Tibial nerve (tissue), 4 donors: Measurements from ENCODE around the gene SAMD8.

ENCODE experiments used
- EP300 ChIP-seq, 2 donors: sonication (generic); formaldehyde crosslinking; IDR thresholded peaks; one replicate each; pipeline ENCODE4 v1.6.1; 2017; ENCODE audit warnings: antibody characterized with exemption in 2 of 2, mild to moderate bottlenecking in 1 of 2
- POLR2A ChIP-seq, 2 donors: fragments of 450-650 bp; IDR thresholded peaks; one replicate each; pipeline ENCODE4 v1.6.1; 2017; ENCODE audit warnings: antibody characterized with exemption in 2 of 2, mild to moderate bottlenecking in 2 of 2, moderate library complexity in 2 of 2
- TF ChIP-seq, protein P1 (sequence below), 5 experiments: fragments of 200-600 bp in 3 of 5; fragments of 450-650 bp in 2 of 5; sonication (generic) in 3 of 5; IDR thresholded peaks; one replicate each; pipeline ENCODE4 v1.5.1; 2016 to 2019; ENCODE audit warnings: antibody characterized with exemption in 5 of 5, mild to moderate bottlenecking in 3 of 5, moderate library complexity in 2 of 5

DNA sequence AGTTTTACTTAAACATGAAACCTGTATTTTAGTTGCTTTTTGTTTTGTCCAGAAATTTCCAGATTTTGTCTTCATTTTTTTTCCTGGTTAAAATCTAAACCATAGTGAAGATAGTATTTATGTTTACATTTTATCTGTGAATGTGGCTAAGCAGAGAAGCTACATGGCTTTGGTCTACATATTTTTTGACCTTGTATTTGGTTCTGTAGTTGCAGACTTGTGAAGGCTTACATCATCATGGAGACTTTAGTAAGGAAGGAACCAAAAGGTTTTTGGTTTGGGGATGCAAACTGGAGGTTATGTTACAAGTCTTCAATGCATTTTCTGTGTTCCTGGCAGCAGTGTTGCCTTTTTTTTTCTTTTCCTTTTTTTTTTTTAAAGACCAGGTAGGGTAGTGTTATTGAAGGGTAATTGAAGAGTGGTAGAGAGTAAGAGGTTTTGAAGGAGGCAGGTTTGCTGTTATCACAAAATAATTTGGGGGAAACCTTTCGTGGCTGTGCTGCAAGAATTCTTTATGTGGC lies 68.3 kb downstream of the SAMD8 start:
- TF ChIP-seq, protein P1, sequence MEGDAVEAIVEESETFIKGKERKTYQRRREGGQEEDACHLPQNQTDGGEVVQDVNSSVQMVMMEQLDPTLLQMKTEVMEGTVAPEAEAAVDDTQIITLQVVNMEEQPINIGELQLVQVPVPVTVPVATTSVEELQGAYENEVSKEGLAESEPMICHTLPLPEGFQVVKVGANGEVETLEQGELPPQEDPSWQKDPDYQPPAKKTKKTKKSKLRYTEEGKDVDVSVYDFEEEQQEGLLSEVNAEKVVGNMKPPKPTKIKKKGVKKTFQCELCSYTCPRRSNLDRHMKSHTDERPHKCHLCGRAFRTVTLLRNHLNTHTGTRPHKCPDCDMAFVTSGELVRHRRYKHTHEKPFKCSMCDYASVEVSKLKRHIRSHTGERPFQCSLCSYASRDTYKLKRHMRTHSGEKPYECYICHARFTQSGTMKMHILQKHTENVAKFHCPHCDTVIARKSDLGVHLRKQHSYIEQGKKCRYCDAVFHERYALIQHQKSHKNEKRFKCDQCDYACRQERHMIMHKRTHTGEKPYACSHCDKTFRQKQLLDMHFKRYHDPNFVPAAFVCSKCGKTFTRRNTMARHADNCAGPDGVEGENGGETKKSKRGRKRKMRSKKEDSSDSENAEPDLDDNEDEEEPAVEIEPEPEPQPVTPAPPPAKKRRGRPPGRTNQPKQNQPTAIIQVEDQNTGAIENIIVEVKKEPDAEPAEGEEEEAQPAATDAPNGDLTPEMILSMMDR (IDR thresholded peaks at IDR 0.05) = no peak
- no peak for TF ChIP-seq POLR2A (IDR thresholded peaks at IDR 0.05)
- TF ChIP-seq EP300 (IDR thresholded peaks at IDR 0.05) = no peak
